Lower leg skin (tissue), 3 donors: Measurements from ENCODE around the gene PRELID1.

Experiments used
- CTCF ChIP-seq, 3 donors: fragments of 450-650 bp; IDR thresholded peaks; one replicate each; pipeline ENCODE4 v1.5.1; 2016; ENCODE audit warnings: antibody characterized with exemption in 3 of 3, mild to moderate bottlenecking in 3 of 3, moderate library complexity in 2 of 3
- POLR2A ChIP-seq, 2 donors: fragments of 450-650 bp; IDR thresholded peaks; one replicate each; pipeline ENCODE4 v1.6.1; 2016 to 2017; ENCODE audit warnings: antibody characterized with exemption in 2 of 2, mild to moderate bottlenecking in 1 of 2, moderate library complexity in 1 of 2

- TF ChIP-seq CTCF (IDR thresholded peaks at IDR 0.05) = no peak
- no peak for TF ChIP-seq POLR2A (IDR thresholded peaks at IDR 0.05)
These were observed 32.1 kb downstream of the PRELID1 start for GRCh38 chr5:177335701-177336065.
